Activated CD4-positive, alpha-beta T cell treated with anti-CD3 and anti-CD28 coated beads for 36 hours (primary cell): Measurements from ENCODE around the gene CA10. TPM values are rescaled to one million over a fixed set of nuclear protein-coding genes. Genes with fewer than 3 reads are reported as not detected.

Experiments used
- ATAC-seq: fragments of 200-7000 bp; cut with Tn5 transposase; one replicate; pipeline ENCODE4 v1.10.0; 2021; ENCODE audit warnings: mild to moderate bottlenecking, moderate library complexity
- CTCF ChIA-PET: fragments of 350-600 bp; sonication (Branson Sonifier 250); formaldehyde crosslinking; loops from one replicate; lab custom pipeline; 2021; ENCODE audit warnings: antibody characterized with exemption; lab: Charles Lee
- POLR2A ChIA-PET: fragments of 350-600 bp; sonication (Branson Sonifier 250); formaldehyde crosslinking; loops from one replicate; lab custom pipeline; 2021; ENCODE audit warnings: antibody characterized with exemption, inconsistent platforms; lab: Charles Lee
- DNase-seq: peaks from one replicate; pipeline ENCODE4 v3.0.0-alpha.2; 2020
- H3K27ac Mint-ChIP-seq: one replicate; pipeline ENCODE4 v1.8.0; 2021; ENCODE audit warnings: mixed read lengths
- H3K27me3 Mint-ChIP-seq: one replicate; pipeline ENCODE4 v1.8.0; 2021; ENCODE audit warnings: mixed read lengths
- H3K36me3 Mint-ChIP-seq: one replicate; pipeline ENCODE4 v1.8.0; 2021; ENCODE audit warnings: low read depth, mixed read lengths
- H3K4me1 Mint-ChIP-seq: one replicate; pipeline ENCODE4 v1.8.0; 2021; ENCODE audit warnings: mixed read lengths
- H3K4me3 Mint-ChIP-seq: one replicate; pipeline ENCODE4 v1.8.0; 2021; ENCODE audit warnings: mild to moderate bottlenecking, moderate library complexity, mixed read lengths
- H3K9me3 Mint-ChIP-seq: one replicate; pipeline ENCODE4 v1.8.0; 2021; ENCODE audit warnings: low read depth, mixed read lengths
- intact Hi-C, 2 experiments: fragments of 100-400 bp; cut with DNase I in 1 of 2; cut with micrococcal nuclease in 1 of 2; formaldehyde crosslinking; loops; one replicate each; pipeline versions ENCODE4 v1.14.2 to v1.15.1; 2022 to 2024; cut with DNase I, micrococcal nuclease
- total RNA-seq, 2 experiments: library from RNA; stranded (reverse); gene quantifications; one replicate each; pipeline ENCODE4 v1.2.3, GENCODE V29; 2021

CA10 gene
- total RNA-seq, 2 experiments from 2014 or later, result not detected

DNA sequence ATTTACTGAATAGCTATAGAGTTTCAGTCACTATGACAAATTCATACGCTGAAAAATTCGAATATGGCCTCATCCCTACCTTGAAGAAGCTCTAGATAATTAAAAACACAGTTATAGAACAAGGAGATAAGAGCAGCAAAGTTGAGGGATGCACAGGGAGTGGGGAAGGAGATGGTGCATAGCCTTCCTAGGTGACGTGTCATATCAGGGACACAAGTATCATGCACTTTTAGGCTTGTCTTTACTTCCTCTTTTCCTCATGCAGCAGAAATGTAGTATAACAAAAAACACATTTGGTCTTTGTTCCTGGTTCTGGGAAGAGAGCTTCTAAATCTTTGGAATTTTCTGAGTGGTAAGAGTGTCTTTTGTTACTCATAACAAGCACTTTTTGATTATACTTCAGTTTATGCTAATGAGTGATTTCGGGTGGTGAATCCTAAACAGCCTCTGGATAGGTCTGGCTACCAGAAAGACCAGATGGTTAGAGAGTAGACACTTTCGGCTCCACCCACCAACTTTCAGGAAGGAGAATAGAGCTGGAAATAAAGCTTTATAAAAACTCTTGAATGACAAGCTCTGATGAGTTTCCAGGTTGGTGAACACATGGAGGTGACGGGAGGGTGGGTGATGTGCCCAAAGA is 556.8 kb downstream of the CA10 start:
- no peaks in the 10 kb centered on the region for H3K36me3 Mint-ChIP-seq
- H3K4me1 Mint-ChIP-seq, result no peaks in the 10 kb centered on the region
- ChIA-PET CTCF (interaction anchor here (0.7 to 1.0 kb wide), 2 partner anchors 11 to 12 kb away, joined by 3 to 5 read pairs; no protein-coding TSS in a partner anchor), POLR2A (no interaction called here)
- no peak for ATAC-seq
- H3K27me3 Mint-ChIP-seq, result no peaks in the 10 kb centered on the region
- H3K27ac Mint-ChIP-seq, result no peak overlapping the region
- intact Hi-C loops, result no loop called here
- no peak for DNase-seq
- no peak overlapping the region for H3K4me3 Mint-ChIP-seq
- H3K9me3 Mint-ChIP-seq, result no peaks in the 10 kb centered on the region

DNA sequence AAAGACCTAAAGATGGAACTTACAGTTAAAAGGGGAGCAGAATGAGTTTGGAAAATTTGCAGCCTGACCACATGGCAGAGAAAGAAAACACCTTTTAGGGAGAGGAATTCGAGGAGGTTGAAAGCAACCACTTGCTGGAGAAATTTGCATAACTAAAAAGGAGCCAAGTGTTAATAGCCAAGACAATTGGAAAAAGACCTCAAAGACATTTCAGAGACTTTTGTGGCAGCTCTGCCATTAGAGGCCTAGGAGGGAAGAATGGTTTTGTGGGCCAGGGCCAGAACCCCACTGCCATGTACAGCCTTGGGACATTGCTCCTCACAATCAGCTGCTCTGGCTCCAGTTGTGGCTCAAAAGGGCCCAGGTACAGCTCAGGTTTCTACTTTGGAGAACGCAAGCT is 559.7 kb downstream of the CA10 start:
- Mint-ChIP-seq H3K27me3 (no peaks in the 10 kb centered on the region), H3K4me3 (no peak overlapping the region), H3K9me3 (no peaks in the 10 kb centered on the region), H3K4me1 (no peaks in the 10 kb centered on the region), H3K36me3 (no peaks in the 10 kb centered on the region), H3K27ac (no peak overlapping the region)
- CTCF ChIA-PET, result no interaction called here
- POLR2A ChIA-PET, result no interaction called here
- no peak for ATAC-seq
- intact Hi-C loops, result no loop called here
- no peak for DNase-seq

DNA sequence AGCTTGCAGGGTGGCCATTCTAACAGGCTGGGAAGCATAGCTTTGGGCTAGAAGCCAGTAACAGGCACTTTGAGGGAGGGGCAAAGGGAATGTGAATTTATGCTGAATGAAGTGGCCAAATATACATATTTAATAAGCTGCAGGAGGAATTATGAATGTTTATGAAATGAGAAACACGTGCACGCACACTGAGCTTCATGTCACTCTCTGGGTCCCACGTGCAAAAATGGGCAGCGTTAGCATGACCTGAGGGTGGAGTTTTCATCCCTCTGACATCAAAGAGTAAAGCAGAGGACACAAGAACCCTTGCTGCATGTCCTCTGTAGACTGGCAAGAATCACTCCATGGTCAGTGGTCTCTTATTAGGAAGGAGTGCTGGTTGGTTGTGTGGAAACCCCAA is 561.2 kb downstream of the CA10 start:
- no peak overlapping the region for H3K27ac Mint-ChIP-seq
- no peaks in the 10 kb centered on the region for H3K36me3 Mint-ChIP-seq
- H3K27me3 Mint-ChIP-seq, result no peaks in the 10 kb centered on the region
- H3K4me1 Mint-ChIP-seq, result no peaks in the 10 kb centered on the region
- POLR2A ChIA-PET, result no interaction called here
- CTCF ChIA-PET, result no interaction called here
- H3K9me3 Mint-ChIP-seq, result no peaks in the 10 kb centered on the region
- ATAC-seq, result no peak
- DNase-seq, result no peak
- H3K4me3 Mint-ChIP-seq, result no peak overlapping the region
- intact Hi-C loops, result no loop called here

DNA sequence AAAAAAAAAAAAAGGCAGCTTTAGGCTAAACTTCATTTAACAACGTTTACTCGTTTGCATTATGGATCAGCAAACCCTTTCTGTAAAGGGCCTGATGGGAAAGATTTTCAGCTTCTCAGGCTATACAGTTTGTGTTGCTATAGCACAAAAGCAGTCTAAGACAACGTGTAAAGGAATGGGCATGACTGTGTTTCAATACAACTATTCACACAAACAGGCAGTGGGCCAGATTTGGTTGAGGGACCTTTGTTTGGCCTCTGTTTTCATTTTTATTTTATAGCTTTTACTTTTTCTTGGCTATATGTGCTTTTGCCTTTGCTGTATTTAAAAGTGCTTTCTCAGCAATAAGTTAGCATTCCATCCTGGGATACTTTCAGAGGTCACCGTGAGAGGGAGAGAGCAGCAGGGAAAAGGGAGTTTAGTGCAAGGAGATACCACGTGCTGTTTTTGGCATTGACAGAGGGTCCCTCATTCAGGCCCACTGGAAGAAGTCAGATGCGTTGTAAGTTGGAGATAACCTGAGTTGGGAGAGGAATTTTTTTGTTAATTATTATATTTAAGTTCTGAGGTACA is 562.6 kb downstream of the CA10 start:
- no peaks in the 10 kb centered on the region for H3K4me1 Mint-ChIP-seq
- no peak overlapping the region for H3K27ac Mint-ChIP-seq
- no peak overlapping the region for H3K4me3 Mint-ChIP-seq
- no peaks in the 10 kb centered on the region for H3K36me3 Mint-ChIP-seq
- ChIA-PET POLR2A (no interaction called here), CTCF (interaction anchor here (1.2 kb wide), 1 partner anchor 11 kb away, joined by 3 read pairs; no protein-coding TSS in a partner anchor)
- intact Hi-C loops, result no loop called here
- H3K27me3 Mint-ChIP-seq, result no peaks in the 10 kb centered on the region
- ATAC-seq, result no peak
- DNase-seq, result no peak
- no peaks in the 10 kb centered on the region for H3K9me3 Mint-ChIP-seq

DNA sequence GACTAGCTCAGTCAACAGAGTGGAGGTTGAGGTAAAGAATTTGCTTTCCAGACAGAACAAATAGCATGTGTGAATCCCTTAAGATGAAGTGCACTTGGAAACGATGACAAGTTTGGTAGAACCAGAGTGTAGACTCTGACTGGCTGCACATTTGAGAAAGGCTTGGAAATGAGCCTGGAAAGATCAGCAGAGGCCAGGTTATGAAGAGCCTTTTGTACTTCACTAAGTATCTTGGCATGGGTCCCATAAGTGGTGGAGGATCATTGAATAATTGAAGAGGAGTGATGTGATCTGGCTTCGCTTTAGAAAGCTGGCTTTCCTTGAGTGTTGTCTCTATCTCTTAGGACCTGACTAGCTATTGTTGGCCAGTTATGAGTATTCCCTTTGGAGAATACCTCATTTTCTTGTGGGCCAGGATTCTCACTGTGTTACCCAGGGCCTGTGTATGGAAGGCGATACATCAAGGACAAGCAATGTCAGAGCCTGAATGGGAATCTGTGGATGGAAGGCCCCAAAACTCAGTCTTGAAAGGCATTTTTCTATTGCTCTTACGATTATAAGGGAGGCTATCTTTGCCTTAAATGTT is 568.4 kb downstream of the CA10 start:
- Mint-ChIP-seq H3K4me3 (no peak overlapping the region), H3K36me3 (peaks cover 3% of the 10 kb centered on the region), H3K27me3 (peaks cover 4% of the 10 kb centered on the region), H3K9me3 (peaks cover 15% of the 10 kb centered on the region), H3K4me1 (no peaks in the 10 kb centered on the region), H3K27ac (no peak overlapping the region)
- ATAC-seq, result no peak
- intact Hi-C loops, result no loop called here
- DNase-seq, result no peak
- ChIA-PET CTCF (interaction anchor here (1.0 kb wide), 2 partner anchors 12 to 102 kb away, joined by 3 to 5 read pairs; no protein-coding TSS in a partner anchor), POLR2A (no interaction called here)

DNA sequence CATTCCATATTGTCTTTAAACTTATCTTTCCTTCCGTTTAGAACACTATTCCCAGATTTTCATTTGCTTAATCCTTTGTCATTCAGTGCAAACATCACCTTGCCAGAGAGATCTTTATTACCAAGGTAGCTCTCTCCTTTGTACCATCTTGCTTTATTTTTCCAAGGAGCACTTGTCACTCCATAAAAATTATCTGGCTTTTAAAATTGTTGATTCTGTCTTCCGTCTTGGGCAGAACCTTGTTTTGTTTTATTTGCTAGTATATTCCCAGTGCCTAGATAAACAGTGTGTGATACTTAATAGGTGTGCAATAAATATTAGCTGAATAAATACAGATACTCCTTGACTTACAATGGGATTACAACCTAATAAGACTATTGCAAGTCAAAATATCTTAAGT is 570.5 kb downstream of the CA10 start:
- H3K27ac Mint-ChIP-seq, result no peak overlapping the region
- ATAC-seq (no peak), DNase-seq (no peak)
- peaks cover 15% of the 10 kb centered on the region for H3K9me3 Mint-ChIP-seq
- peaks cover 3% of the 10 kb centered on the region for H3K36me3 Mint-ChIP-seq
- intact Hi-C loops, result no loop called here
- H3K4me1 Mint-ChIP-seq, result no peaks in the 10 kb centered on the region
- no peak overlapping the region for H3K4me3 Mint-ChIP-seq
- ChIA-PET CTCF (no interaction called here), POLR2A (no interaction called here)
- H3K27me3 Mint-ChIP-seq, result peaks cover 4% of the 10 kb centered on the region

DNA sequence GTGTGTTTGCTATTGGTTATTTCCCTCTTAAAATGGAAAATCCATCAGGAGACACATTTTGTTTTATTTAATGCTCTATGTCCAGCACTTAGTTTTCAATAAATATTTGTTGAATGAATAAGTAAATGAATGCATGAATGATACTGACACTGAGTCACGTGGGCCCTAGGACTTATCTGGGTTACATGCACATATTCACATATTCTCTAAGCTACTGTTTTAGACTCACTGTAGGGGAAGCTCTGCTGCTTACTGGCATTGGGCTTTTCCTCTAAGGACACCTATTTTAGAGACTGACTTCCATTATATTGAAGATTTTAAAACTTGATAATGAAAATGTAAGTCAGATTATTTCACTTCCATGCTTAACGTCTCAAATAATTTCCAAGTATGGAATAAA is 571.0 kb downstream of the CA10 start:
- H3K36me3 Mint-ChIP-seq, result peaks cover 3% of the 10 kb centered on the region
- ATAC-seq (no peak), DNase-seq (no peak)
- H3K4me1 Mint-ChIP-seq, result no peaks in the 10 kb centered on the region
- peaks cover 15% of the 10 kb centered on the region for H3K9me3 Mint-ChIP-seq
- ChIA-PET POLR2A (no interaction called here), CTCF (no interaction called here)
- no peak overlapping the region for H3K4me3 Mint-ChIP-seq
- H3K27ac Mint-ChIP-seq, result no peak overlapping the region
- intact Hi-C loops, result no loop called here
- peaks cover 4% of the 10 kb centered on the region for H3K27me3 Mint-ChIP-seq

DNA sequence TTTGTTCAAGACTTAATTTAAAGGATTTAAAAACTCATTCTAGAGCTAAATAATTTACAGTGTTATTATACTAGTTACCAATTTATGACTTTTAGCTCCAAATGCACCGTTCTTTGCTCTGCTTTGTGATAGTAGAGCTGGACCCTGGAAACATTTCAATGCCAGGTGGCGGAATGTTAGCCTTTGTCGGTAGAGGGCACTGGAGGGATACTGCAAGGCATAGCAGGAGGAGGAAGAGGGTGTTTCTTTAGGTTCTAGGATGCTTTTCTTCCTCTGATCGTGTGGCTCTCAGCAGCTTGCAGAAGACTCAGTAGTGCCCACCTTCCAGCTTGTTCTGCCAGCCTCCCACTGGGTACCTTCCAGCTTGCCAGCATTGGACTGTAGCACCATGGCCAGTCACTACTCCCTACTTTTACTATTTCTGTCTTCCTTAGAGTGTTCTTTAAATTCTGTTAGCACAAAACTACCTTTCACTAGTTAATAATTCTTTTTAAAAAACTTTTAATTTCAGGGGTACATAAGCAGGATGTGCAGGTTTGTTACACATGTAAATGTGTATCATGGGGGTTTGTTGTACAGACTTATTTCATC is 572.9 kb downstream of the CA10 start:
- Mint-ChIP-seq H3K4me3 (no peak overlapping the region), H3K36me3 (peaks cover 3% of the 10 kb centered on the region), H3K4me1 (no peaks in the 10 kb centered on the region), H3K27me3 (peaks cover 4% of the 10 kb centered on the region), H3K9me3 (peaks cover 15% of the 10 kb centered on the region), H3K27ac (no peak overlapping the region)
- intact Hi-C loops, result no loop called here
- ChIA-PET POLR2A (no interaction called here), CTCF (interaction anchor here (0.7 to 1.4 kb wide), 3 partner anchors 10 to 148 kb away, joined by 3 to 4 read pairs (median 3); no protein-coding TSS in a partner anchor)
- ATAC-seq (no peak), DNase-seq (peak; percentile 16)

DNA sequence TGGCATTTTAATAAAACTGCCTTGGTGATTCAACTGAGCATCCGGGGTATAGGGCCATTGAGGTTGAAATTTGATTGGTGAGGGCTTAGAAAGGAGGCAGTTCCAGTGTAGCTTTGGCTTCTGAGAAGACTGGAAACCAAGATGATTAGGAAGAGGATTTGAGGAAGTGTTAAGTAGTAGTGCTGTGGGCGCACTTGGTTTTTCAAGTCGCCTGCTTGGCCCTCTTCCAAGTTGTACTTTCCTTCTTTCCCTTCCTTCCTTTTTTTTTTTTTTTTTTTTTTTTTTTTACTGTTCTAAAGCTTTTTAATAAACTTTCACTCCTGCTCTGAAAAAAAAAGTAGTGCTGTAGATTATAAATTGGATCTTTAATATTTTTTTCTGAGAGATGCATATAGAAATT is 577.6 kb downstream of the CA10 start:
- POLR2A ChIA-PET, result no interaction called here
- no peaks in the 10 kb centered on the region for H3K4me1 Mint-ChIP-seq
- H3K36me3 Mint-ChIP-seq, result no peaks in the 10 kb centered on the region
- H3K27ac Mint-ChIP-seq, result no peak overlapping the region
- peaks cover 7% of the 10 kb centered on the region for H3K9me3 Mint-ChIP-seq
- DNase-seq (no peak), ATAC-seq (no peak)
- no peak overlapping the region for H3K4me3 Mint-ChIP-seq
- peaks cover 8% of the 10 kb centered on the region for H3K27me3 Mint-ChIP-seq
- CTCF ChIA-PET, result interaction anchor here (0.7 kb wide), 1 partner anchor 37 kb away, joined by 4 read pairs; no protein-coding TSS in a partner anchor
- intact Hi-C loops, result no loop called here
